ENCODE results near the gene ADAM8. TPM values are rescaled to one million over a fixed set of nuclear protein-coding genes. Genes with fewer than 3 reads are reported as not detected.
"Not testable (repeated sequence)": the region's sequence is repeated elsewhere in the genome, so short reads cannot be mapped to it uniquely, and the experiment has no call there.

Gene ADAM8
- polyA plus RNA-seq (ENCODE audit: insufficient read length in 3 of 3): 1 to 10 TPM; 1.0 to 1.6 (median 1.3) TPM

GRCh38 chr10:133276435-133277201 lies at the start of gene ADAM8:
ADAM8 (minus strand) TSS chr10:133276868; CDS start chr10:133276817, 51 bp downstream.
- no peak for DNase-seq (ENCODE audit: low read depth in 3 of 3, low spot score in 2 of 3)

- DNase-seq (ENCODE audit: low read depth in 3 of 3, low spot score in 2 of 3): no peak
Observed at GRCh38 chr10:133326223-133326551, 49.5 kb upstream of the ADAM8 start.

GRCh38 chr10:133325440-133326222 lies 49.0 kb upstream of the ADAM8 start:
- no peak for DNase-seq (ENCODE audit: low read depth in 3 of 3, low spot score in 2 of 3)

DNA sequence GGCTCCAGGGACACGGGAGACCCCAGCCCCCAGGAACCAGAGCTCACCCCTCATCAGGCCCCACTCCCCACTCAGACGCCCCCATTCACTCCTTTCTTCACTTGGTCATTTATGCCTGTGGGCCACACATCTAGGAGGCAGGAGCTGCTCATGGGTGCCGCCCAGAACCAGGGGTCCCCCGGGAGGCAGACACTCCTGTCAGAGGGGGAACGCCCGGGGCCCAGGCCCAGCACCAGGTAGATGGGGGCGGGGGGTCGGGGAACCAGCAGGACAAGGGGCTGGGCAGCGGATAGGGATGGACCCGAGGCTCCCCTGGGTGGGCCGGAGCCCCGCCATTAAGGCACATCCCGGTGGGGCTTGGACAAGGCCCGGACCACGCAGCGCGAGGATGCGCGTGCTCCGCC lies 48.2 kb upstream of the ADAM8 start:
- DNase-seq (ENCODE audit: low read depth in 3 of 3, low spot score in 2 of 3): no peak

- DNase-seq (ENCODE audit: low read depth in 3 of 3, low spot score in 2 of 3): no peak
Observed at GRCh38 chr10:133324198-133324792, 47.6 kb upstream of the ADAM8 start.

GRCh38 chr10:133322064-133322709 lies 45.5 kb upstream of the ADAM8 start:
- not testable (repeated sequence) for DNase-seq (ENCODE audit: low read depth in 3 of 3, low spot score in 2 of 3)

DNA sequence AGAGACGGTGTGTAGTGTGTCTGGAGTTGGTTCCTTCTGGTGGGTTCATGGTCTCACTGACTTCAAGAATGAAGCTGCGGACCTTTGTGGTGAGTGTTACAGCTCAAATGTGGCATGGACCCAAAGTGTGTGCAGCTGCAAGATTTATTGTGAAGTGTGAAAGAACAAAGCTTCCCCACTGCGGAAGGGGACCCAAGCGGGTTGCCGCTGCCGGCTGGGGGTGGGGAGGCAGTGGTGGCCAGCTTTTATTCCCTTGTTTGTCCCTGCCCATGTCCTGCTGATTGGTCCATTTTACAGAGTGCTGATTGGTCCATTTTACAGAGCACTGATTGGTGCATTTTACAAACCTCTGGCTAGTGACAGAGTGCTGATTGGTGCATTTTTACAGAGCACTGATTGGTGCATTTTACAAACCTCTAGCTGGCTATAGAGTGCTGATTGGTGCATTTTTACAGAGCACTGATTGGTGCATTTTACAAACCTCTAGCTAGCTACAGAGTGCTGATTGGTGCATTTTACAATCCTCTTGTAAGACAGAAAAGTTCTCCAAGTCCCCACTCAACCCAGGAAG lies 44.3 kb upstream of the ADAM8 start:
- not testable (repeated sequence) for DNase-seq (ENCODE audit: low read depth in 3 of 3, low spot score in 2 of 3)

DNA sequence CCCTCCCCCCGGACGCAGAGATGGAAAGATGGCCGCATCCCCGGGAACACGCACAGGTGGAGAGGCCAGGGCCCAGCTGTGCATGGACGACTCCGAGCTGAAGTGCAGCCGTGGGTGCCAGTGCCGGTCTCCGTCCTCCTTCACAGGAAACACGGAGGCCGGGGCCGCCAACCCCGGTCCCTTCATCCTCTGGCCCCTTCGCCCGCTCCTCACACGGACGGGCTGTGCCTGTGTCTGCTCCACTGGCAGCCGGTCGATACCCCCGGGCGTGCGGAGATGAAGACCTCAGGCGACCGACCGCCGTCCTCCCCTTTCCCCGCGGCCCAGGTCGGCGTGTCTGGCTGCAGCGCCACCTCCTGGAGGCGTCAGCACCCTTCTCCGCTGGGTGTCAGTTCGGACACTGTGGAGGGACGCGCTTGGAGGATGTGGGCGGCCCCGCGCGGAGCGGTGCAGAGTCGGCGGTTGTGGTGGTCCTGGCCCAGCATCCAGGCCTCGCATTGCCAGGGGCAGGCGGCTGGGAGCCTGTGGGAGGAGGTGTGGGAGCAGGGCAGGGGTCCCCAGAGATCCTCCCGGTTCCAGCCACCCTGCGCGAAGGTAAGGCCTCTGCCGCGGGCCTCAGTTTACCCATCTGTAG lies 41.9 kb upstream of the ADAM8 start:
- DNase-seq (ENCODE audit: low read depth in 3 of 3, low spot score in 2 of 3): no peak

GRCh38 chr10:133316732-133317131 lies 40.1 kb upstream of the ADAM8 start:
- DNase-seq (ENCODE audit: low read depth in 3 of 3, low spot score in 2 of 3): no peak

GRCh38 chr10:133316266-133316665 lies 39.6 kb upstream of the ADAM8 start:
- no peak for DNase-seq (ENCODE audit: low read depth in 3 of 3, low spot score in 2 of 3)

DNA sequence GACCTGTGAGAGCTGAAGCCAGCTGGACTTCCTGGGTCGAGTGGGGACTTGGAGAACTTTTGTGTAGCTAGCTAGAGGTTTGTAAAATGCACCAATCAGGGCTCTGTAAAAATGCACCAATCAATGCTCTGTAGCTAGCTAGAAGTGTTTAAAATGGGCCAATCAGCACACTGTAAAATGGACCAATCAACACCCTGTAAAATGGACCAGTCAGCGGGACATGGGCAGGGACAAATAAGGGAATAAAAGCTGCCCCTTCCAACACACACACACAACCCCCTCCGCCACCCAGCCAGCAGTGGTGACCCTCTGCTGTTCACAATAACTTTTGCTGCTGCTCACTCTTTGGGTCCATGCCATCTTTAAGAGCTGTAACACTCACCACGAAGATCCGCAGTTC lies 39.2 kb upstream of the ADAM8 start:
- DNase-seq (ENCODE audit: low read depth in 3 of 3, low spot score in 2 of 3): no peak

GRCh38 chr10:133314911-133315310 lies 38.2 kb upstream of the ADAM8 start:
- DNase-seq (ENCODE audit: low read depth in 3 of 3, low spot score in 2 of 3): no peak

GRCh38 chr10:133313192-133313591 lies 36.5 kb upstream of the ADAM8 start:
- no peak for DNase-seq (ENCODE audit: low read depth in 3 of 3, low spot score in 2 of 3)

DNA sequence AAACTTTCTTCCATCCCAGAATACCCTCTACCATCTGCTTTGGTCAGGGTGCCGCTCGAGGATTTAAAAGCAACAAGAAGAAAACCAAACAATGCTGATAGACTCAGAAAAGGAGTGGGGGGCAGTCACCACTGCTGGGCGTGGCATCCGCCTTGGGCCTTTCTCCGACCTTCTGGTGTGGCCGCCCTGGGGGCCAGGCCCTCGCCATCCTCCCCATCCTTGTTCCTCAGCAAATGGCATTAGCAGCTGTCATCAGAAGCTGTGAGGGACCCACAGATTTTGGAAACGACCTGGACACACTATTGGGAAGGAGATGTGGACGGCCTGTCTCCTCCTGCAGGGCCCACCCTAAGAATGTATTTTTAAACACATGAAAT lies 36.1 kb upstream of the ADAM8 start:
- no peak for DNase-seq (ENCODE audit: low read depth in 3 of 3, low spot score in 2 of 3)

- no peak for DNase-seq (ENCODE audit: low read depth in 3 of 3, low spot score in 2 of 3)
Observed at GRCh38 chr10:133312016-133312768, 35.5 kb upstream of the ADAM8 start.

DNA sequence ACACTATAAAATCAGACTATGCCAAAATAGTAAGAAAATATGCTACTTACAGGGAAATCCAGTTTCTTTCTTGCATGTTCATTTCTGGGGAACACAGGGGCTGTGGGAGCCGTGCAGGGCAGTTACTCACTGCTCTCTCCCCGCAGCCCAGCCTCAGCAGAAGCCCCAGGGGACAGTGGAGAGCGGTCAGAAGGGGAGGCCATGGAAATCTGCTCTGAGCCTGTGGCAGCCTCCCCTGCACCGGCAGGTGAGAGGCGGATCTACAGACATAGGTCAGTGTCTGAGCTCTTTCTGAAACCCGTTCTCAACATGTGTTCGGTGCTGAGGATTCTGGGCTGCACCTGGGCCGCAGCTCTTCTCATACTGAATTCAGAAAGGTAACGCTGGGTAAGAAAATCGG lies 34.9 kb upstream of the ADAM8 start:
- DNase-seq (ENCODE audit: low read depth in 3 of 3, low spot score in 2 of 3): no peak

- no peak for DNase-seq (ENCODE audit: low read depth in 3 of 3, low spot score in 2 of 3)
Observed at GRCh38 chr10:133310789-133311188, 34.1 kb upstream of the ADAM8 start.

GRCh38 chr10:133310399-133310755 lies 33.7 kb upstream of the ADAM8 start:
- no peak for DNase-seq (ENCODE audit: low read depth in 3 of 3, low spot score in 2 of 3)

- DNase-seq (ENCODE audit: low read depth in 3 of 3, low spot score in 2 of 3): no peak
Observed at GRCh38 chr10:133309720-133310398, 33.2 kb upstream of the ADAM8 start.
